Karpas-422 (cell line): ENCODE measurements around the gene AIFM2. TPM values are rescaled to one million over a fixed set of nuclear protein-coding genes. Genes with fewer than 3 reads are reported as not detected.

Experiments used
- DNase-seq: peaks from one replicate; pipeline ENCODE4 v3.0.0-alpha.2; 2015
- H2AFZ ChIP-seq: fragments of 200-600 bp; sonication (generic); 2 replicates; pipeline ENCODE4 v1.6.1; 2014; ENCODE audit warnings: antibody characterized with exemption, low read length, mixed read lengths
- H3K27ac ChIP-seq: fragments of 200-600 bp; sonication (generic); 2 replicates; pipeline ENCODE4 v1.5.1; 2014; ENCODE audit warnings: mild to moderate bottlenecking, low read length, moderate library complexity
- H3K27me3 ChIP-seq: fragments of 200-600 bp; sonication (generic); 2 replicates; pipeline ENCODE4 v1.6.1; 2014; ENCODE audit warnings: low read length, mixed read lengths
- H3K36me3 ChIP-seq: fragments of 200-600 bp; sonication (generic); 2 replicates; pipeline ENCODE4 v1.6.1; 2014; ENCODE audit warnings: low read length, mixed read lengths; ENCODE audit not compliant: insufficient read depth
- H3K4me1 ChIP-seq: fragments of 200-600 bp; sonication (generic); 2 replicates; pipeline ENCODE4 v1.6.1; 2014; ENCODE audit warnings: mild to moderate bottlenecking, low read length, mixed read lengths
- H3K4me2 ChIP-seq: fragments of 200-600 bp; sonication (generic); 2 replicates; pipeline ENCODE4 v1.6.1; 2014; ENCODE audit warnings: low read length, low read depth, mild to moderate bottlenecking; ENCODE audit not compliant: poor library complexity, severe bottlenecking
- H3K4me3 ChIP-seq: fragments of 200-600 bp; sonication (generic); 2 replicates; pipeline ENCODE4 v1.5.1; 2014; ENCODE audit warnings: mild to moderate bottlenecking, antibody characterized with exemption, low read length, mixed read lengths
- H3K79me2 ChIP-seq: fragments of 200-600 bp; sonication (generic); 2 replicates; pipeline ENCODE4 v1.6.1; 2014; ENCODE audit warnings: mild to moderate bottlenecking, low read length, mixed read lengths
- H3K9ac ChIP-seq: fragments of 200-600 bp; sonication (generic); 2 replicates; pipeline ENCODE4 v1.6.0; 2014; ENCODE audit warnings: low read length
- H3K9me2 ChIP-seq: fragments of 200-600 bp; sonication (generic), shearing (Covaris generic); replicated peaks from 2 replicates; pipeline ENCODE4 v1.6.0; 2014; ENCODE audit warnings: mild to moderate bottlenecking, low read length, moderate library complexity; ENCODE audit not compliant: insufficient read depth
- H3K9me3 ChIP-seq: fragments of 300-700, 200-600 bp; sonication (generic); 2 replicates; pipeline ENCODE4 v1.6.1; 2014; ENCODE audit warnings: low read length, mixed read lengths
- H4K20me1 ChIP-seq: fragments of 200-600 bp; sonication (generic); 2 replicates; pipeline ENCODE4 v1.6.1; 2014; ENCODE audit warnings: mild to moderate bottlenecking, antibody characterized with exemption, low read length, low read depth; ENCODE audit not compliant: insufficient read depth
- total RNA-seq: library from RNA; depleted of rRNA; stranded (reverse); fragments of >200 nt; shearing (Covaris generic); gene quantifications from 2 replicates; pipeline ENCODE4 v1.2.3, GENCODE V29; 2014; ENCODE audit warnings: low replicate concordance

The AIFM2 gene
- total RNA-seq, 1 experiment from 2014 or later, result 5.7 TPM

- Histone ChIP-seq H3K9me2 (no peaks in the 10 kb centered on the region), H3K4me3 (no peak overlapping the region), H3K9me3 (no peaks in the 10 kb centered on the region), H3K79me2 (peaks cover 13% of the 10 kb centered on the region), H3K27ac (no peak overlapping the region), H2AFZ (no peak overlapping the region), H3K4me1 (peaks cover 10% of the 10 kb centered on the region), H3K9ac (no peak overlapping the region), H3K4me2 (no peak overlapping the region), H3K27me3 (no peaks in the 10 kb centered on the region), H3K36me3 (no peaks in the 10 kb centered on the region), H4K20me1 (no peaks in the 10 kb centered on the region)
- no peak for DNase-seq
These were observed 4.5 kb upstream of the AIFM2 start for GRCh38 chr10:70137135-70137534.

- Histone ChIP-seq H3K4me1 (peaks cover 25% of the 10 kb centered on the region), H3K4me3 (no peak overlapping the region), H2AFZ (no peak overlapping the region), H3K27ac (no peak overlapping the region), H3K9me2 (no peaks in the 10 kb centered on the region), H3K27me3 (no peaks in the 10 kb centered on the region), H3K36me3 (no peaks in the 10 kb centered on the region), H3K9ac (no peak overlapping the region), H4K20me1 (no peaks in the 10 kb centered on the region), H3K79me2 (peaks cover 27% of the 10 kb centered on the region), H3K4me2 (no peak overlapping the region), H3K9me3 (no peaks in the 10 kb centered on the region)
- no peak for DNase-seq
These were observed 3.1 kb upstream of the AIFM2 start for GRCh38 chr10:70135684-70136083.

- no peak for DNase-seq
- Histone ChIP-seq H3K9me3 (no peaks in the 10 kb centered on the region), H3K4me2 (no peak overlapping the region), H2AFZ (no peak overlapping the region), H3K27ac (no peak overlapping the region), H4K20me1 (no peaks in the 10 kb centered on the region), H3K9ac (no peak overlapping the region), H3K4me3 (no peak overlapping the region), H3K9me2 (no peaks in the 10 kb centered on the region), H3K79me2 (peaks cover 34% of the 10 kb centered on the region), H3K4me1 (peaks cover 29% of the 10 kb centered on the region), H3K27me3 (no peaks in the 10 kb centered on the region), H3K36me3 (peaks cover 3% of the 10 kb centered on the region; the same call in 1 of the 2 replicates)
These were observed 2.4 kb upstream of the AIFM2 start for GRCh38 chr10:70135046-70135445.

GRCh38 chr10:70131560-70131937 lies 1.1 kb downstream of the AIFM2 start:
- Histone ChIP-seq H3K79me2 (peaks cover 40% of the 10 kb centered on the region), H3K9ac (peak overlapping the region; percentile 89), H3K36me3 (peaks cover 7% of the 10 kb centered on the region; the same call in 1 of the 2 replicates), H3K9me2 (no peaks in the 10 kb centered on the region), H3K27me3 (no peaks in the 10 kb centered on the region), H3K4me2 (peak overlapping the region; percentile 98), H3K4me3 (peak overlapping the region; percentile 92), H3K4me1 (peaks cover 29% of the 10 kb centered on the region), H4K20me1 (no peaks in the 10 kb centered on the region), H2AFZ (no peak overlapping the region), H3K9me3 (no peaks in the 10 kb centered on the region), H3K27ac (peak overlapping the region; percentile 76)
- no peak for DNase-seq

- Histone ChIP-seq H3K9ac (peak overlapping the region; percentile 89; the same call in 1 of the 2 replicates), H3K4me2 (peak overlapping the region; percentile 98), H3K27me3 (no peaks in the 10 kb centered on the region), H3K36me3 (peaks cover 7% of the 10 kb centered on the region; the same call in 1 of the 2 replicates), H3K9me3 (no peaks in the 10 kb centered on the region), H2AFZ (no peak overlapping the region), H3K27ac (peak overlapping the region; percentile 1; the same call in 1 of the 2 replicates), H3K79me2 (peaks cover 40% of the 10 kb centered on the region), H3K9me2 (no peaks in the 10 kb centered on the region), H3K4me3 (peak overlapping the region; percentile 92; the same call in 1 of the 2 replicates), H4K20me1 (no peaks in the 10 kb centered on the region), H3K4me1 (peaks cover 29% of the 10 kb centered on the region)
- DNase-seq, result no peak
These were observed 1.6 kb downstream of the AIFM2 start for GRCh38 chr10:70130878-70131559.

- Histone ChIP-seq H4K20me1 (no peaks in the 10 kb centered on the region), H3K9ac (no peak overlapping the region), H3K36me3 (peaks cover 7% of the 10 kb centered on the region; the same call in 1 of the 2 replicates), H3K79me2 (peaks cover 27% of the 10 kb centered on the region), H3K4me2 (no peak overlapping the region), H3K4me1 (peaks cover 16% of the 10 kb centered on the region), H3K27ac (no peak overlapping the region), H3K9me3 (no peaks in the 10 kb centered on the region), H3K27me3 (no peaks in the 10 kb centered on the region), H3K4me3 (no peak overlapping the region), H2AFZ (no peak overlapping the region), H3K9me2 (no peaks in the 10 kb centered on the region)
- DNase-seq, result no peak
These were observed 5.8 kb downstream of the AIFM2 start for GRCh38 chr10:70126700-70127395.

- DNase-seq, result no peak
- Histone ChIP-seq H3K36me3 (peaks cover 7% of the 10 kb centered on the region; the same call in 1 of the 2 replicates), H2AFZ (no peak overlapping the region), H3K9ac (no peak overlapping the region), H3K79me2 (peaks cover 19% of the 10 kb centered on the region), H3K27ac (no peak overlapping the region), H3K4me2 (no peak overlapping the region), H3K9me2 (no peaks in the 10 kb centered on the region), H3K27me3 (no peaks in the 10 kb centered on the region), H4K20me1 (no peaks in the 10 kb centered on the region), H3K9me3 (no peaks in the 10 kb centered on the region), H3K4me1 (peaks cover 8% of the 10 kb centered on the region), H3K4me3 (no peak overlapping the region)
These were observed 6.6 kb downstream of the AIFM2 start for GRCh38 chr10:70125918-70126552.

GRCh38 chr10:70124918-70125317 lies 7.7 kb downstream of the AIFM2 start:
- Histone ChIP-seq H3K4me3 (no peak overlapping the region), H3K27me3 (no peaks in the 10 kb centered on the region), H3K4me1 (no peaks in the 10 kb centered on the region), H3K9ac (no peak overlapping the region), H4K20me1 (no peaks in the 10 kb centered on the region), H3K27ac (no peak overlapping the region), H3K79me2 (peaks cover 9% of the 10 kb centered on the region), H3K36me3 (peaks cover 5% of the 10 kb centered on the region), H3K9me2 (no peaks in the 10 kb centered on the region), H3K9me3 (no peaks in the 10 kb centered on the region), H2AFZ (no peak overlapping the region), H3K4me2 (no peak overlapping the region)
- no peak for DNase-seq
